ENCODE data around the gene AAMP. TPM values are rescaled to one million over a fixed set of nuclear protein-coding genes. Genes with fewer than 3 reads are reported as not detected.
A peak's percentile ranks its signal among the peaks of the same experiment; 100 is the strongest.

The AAMP gene
- total RNA-seq, 1 donor from 2014 or later = 39.6 TPM

GRCh38 chr2:218236829-218237228, 33.1 kb downstream of the AAMP start:
- no peaks in the 10 kb centered on the region for H3K27me3 Mint-ChIP-seq (ENCODE audit: low read depth)
- TF ChIP-seq CTCF (IDR thresholded peaks at IDR 0.05) = no peak
- peaks cover 43% of the 10 kb centered on the region for H3K36me3 Mint-ChIP-seq (ENCODE audit: low read depth)
- no peaks in the 10 kb centered on the region for H3K9me3 Mint-ChIP-seq (ENCODE audit: low read depth)
- H3K4me1 Mint-ChIP-seq (ENCODE audit: low read depth) = no peaks in the 10 kb centered on the region
- no peak overlapping the region for H3K4me3 Mint-ChIP-seq (ENCODE audit: unreplicated experiment)
- no peak overlapping the region for H3K27ac Mint-ChIP-seq (ENCODE audit: unreplicated experiment)
- DNase-seq (ENCODE audit: low spot score) = no peak

- Mint-ChIP-seq H3K9me3 (ENCODE audit: low read depth) (no peaks in the 10 kb centered on the region), H3K4me3 (ENCODE audit: unreplicated experiment) (no peak overlapping the region), H3K4me1 (ENCODE audit: low read depth) (peaks cover 14% of the 10 kb centered on the region), H3K36me3 (ENCODE audit: low read depth) (peaks cover 45% of the 10 kb centered on the region), H3K27ac (ENCODE audit: unreplicated experiment) (no peak overlapping the region), H3K27me3 (ENCODE audit: low read depth) (no peaks in the 10 kb centered on the region)
- DNase-seq (ENCODE audit: low spot score) = no peak
- no peak for TF ChIP-seq CTCF (IDR thresholded peaks at IDR 0.05)
Observed at GRCh38 chr2:218235017-218235416, 34.9 kb downstream of the AAMP start.

DNA sequence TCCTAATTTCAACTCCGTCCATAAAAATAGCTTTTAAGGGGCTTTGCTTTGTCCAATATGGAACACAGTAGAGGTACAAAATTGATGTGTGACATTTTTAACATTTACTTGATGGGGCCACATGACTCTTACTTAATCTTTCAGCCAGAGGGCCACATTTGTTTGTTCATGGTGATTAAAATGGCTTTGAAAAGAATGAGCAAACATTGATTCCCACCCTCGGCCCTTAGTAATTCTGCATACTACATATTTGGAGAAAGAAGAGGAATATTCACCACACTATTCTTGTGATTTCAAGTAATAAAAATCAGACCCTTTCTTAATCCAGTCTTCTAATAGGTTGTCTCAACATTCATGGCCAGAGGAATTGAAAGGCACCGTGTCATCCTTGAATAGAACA, 35.4 kb downstream of the AAMP start:
- Mint-ChIP-seq H3K9me3 (ENCODE audit: low read depth) (no peaks in the 10 kb centered on the region), H3K27ac (ENCODE audit: unreplicated experiment) (no peak overlapping the region), H3K36me3 (ENCODE audit: low read depth) (peaks cover 45% of the 10 kb centered on the region), H3K27me3 (ENCODE audit: low read depth) (no peaks in the 10 kb centered on the region), H3K4me1 (ENCODE audit: low read depth) (peaks cover 19% of the 10 kb centered on the region), H3K4me3 (ENCODE audit: unreplicated experiment) (no peak overlapping the region)
- TF ChIP-seq CTCF (IDR thresholded peaks at IDR 0.05) = no peak
- no peak for DNase-seq (ENCODE audit: low spot score)

- no peak overlapping the region for H3K4me3 Mint-ChIP-seq (ENCODE audit: unreplicated experiment)
- peaks cover 39% of the 10 kb centered on the region for H3K36me3 Mint-ChIP-seq (ENCODE audit: low read depth)
Observed at GRCh38 chr2:218233543-218233942, 36.4 kb downstream of the AAMP start.

DNA sequence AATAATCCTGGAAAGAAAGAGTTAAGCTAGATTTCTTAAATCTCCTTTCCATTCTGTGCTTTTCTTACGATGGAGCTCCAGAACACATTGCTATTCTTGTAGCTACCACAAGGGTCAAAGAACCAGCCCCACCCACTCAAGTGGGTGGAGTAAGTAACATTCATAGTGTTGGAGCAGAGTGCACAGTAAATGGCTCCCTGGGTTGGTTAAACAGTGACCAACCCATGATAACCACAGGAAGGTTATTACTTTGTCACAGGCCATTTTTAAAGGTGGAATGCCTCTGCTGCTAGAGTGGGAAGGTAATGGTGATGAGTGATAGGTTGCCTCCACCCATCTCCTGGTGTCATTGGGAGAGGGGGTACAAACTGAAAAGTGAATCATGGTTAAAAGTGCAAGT, 39.1 kb downstream of the AAMP start:
- Mint-ChIP-seq H3K27me3 (ENCODE audit: low read depth) (no peaks in the 10 kb centered on the region), H3K9me3 (ENCODE audit: low read depth) (no peaks in the 10 kb centered on the region), H3K4me1 (ENCODE audit: low read depth) (peaks cover 36% of the 10 kb centered on the region), H3K36me3 (ENCODE audit: low read depth) (peaks cover 41% of the 10 kb centered on the region), H3K4me3 (ENCODE audit: unreplicated experiment) (no peak overlapping the region), H3K27ac (ENCODE audit: unreplicated experiment) (peak overlapping the region; percentile 79)
- DNase-seq (ENCODE audit: low spot score) = no peak
- TF ChIP-seq CTCF (IDR thresholded peaks at IDR 0.05) = peak; percentile 51

More at GRCh38 chr2:218233543-218233942, 36.4 kb downstream of the AAMP start:
- Mint-ChIP-seq H3K4me1 (ENCODE audit: low read depth) (peaks cover 28% of the 10 kb centered on the region), H3K9me3 (ENCODE audit: low read depth) (no peaks in the 10 kb centered on the region), H3K27ac (ENCODE audit: unreplicated experiment) (no peak overlapping the region), H3K27me3 (ENCODE audit: low read depth) (no peaks in the 10 kb centered on the region)
- no peak for TF ChIP-seq CTCF (IDR thresholded peaks at IDR 0.05)
- no peak for DNase-seq (ENCODE audit: low spot score)
